HepG2 (cell line): Measurements from ENCODE around the gene ATP2A3. TPM values are rescaled to one million over a fixed set of nuclear protein-coding genes. Genes with fewer than 3 reads are reported as not detected.

Experiments
- CENPT ChIP-seq: sonication (generic); formaldehyde crosslinking; IDR thresholded peaks from 2 replicates; pipeline ENCODE4 v1.8.0; 2022; ENCODE audit warnings: low read depth, mild to moderate bottlenecking, moderate library complexity, missing genetic modification reagents
- PATZ1 ChIP-seq: sonication (generic); formaldehyde crosslinking; IDR thresholded peaks from 2 replicates; pipeline ENCODE4 v1.4.0; 2020; ENCODE audit warnings: missing genetic modification reagents
- PHF5A ChIP-seq: IDR thresholded peaks from one replicate; pipeline ENCODE4 v1.6.1; 2018; ENCODE audit warnings: low read depth, missing genetic modification reagents; ENCODE audit not compliant: unreplicated experiment
- RARG ChIP-seq: sonication (generic); formaldehyde crosslinking; IDR thresholded peaks from 2 replicates; pipeline ENCODE4 v1.4.0; 2020; ENCODE audit warnings: low read depth, mild to moderate bottlenecking, missing genetic modification reagents
- SALL1 ChIP-seq: sonication (generic); formaldehyde crosslinking; IDR thresholded peaks from 2 replicates; pipeline ENCODE4 v1.8.0; 2022; ENCODE audit warnings: mild to moderate bottlenecking, missing genetic modification reagents
- ZBTB34 ChIP-seq: sonication (generic); formaldehyde crosslinking; IDR thresholded peaks from 2 replicates; pipeline ENCODE4 v1.8.0; 2022; ENCODE audit warnings: mild to moderate bottlenecking, missing genetic modification reagents
- ZFP36L1 ChIP-seq: sonication (generic); formaldehyde crosslinking; IDR thresholded peaks from 2 replicates; pipeline ENCODE4 v1.8.0; 2022; ENCODE audit warnings: mild to moderate bottlenecking, missing genetic modification reagents, moderate library complexity
- ZMYM2 ChIP-seq: sonication (generic); formaldehyde crosslinking; IDR thresholded peaks from 2 replicates; pipeline ENCODE4 v1.8.0; 2022; ENCODE audit warnings: mild to moderate bottlenecking, missing genetic modification reagents
- ZNF34 ChIP-seq: sonication (generic); formaldehyde crosslinking; IDR thresholded peaks from 2 replicates; pipeline ENCODE4 v1.4.0; 2020; ENCODE audit warnings: mild to moderate bottlenecking, missing genetic modification reagents, borderline replicate concordance
- ZNF687 ChIP-seq: sonication (generic); formaldehyde crosslinking; IDR thresholded peaks from 2 replicates; pipeline ENCODE4 v1.5.1; 2020; ENCODE audit warnings: mild to moderate bottlenecking, missing genetic modification reagents, moderate library complexity
- ZNF878 ChIP-seq: sonication (generic); formaldehyde crosslinking; IDR thresholded peaks from 2 replicates; pipeline ENCODE4 v1.8.1; 2023; ENCODE audit warnings: mild to moderate bottlenecking, missing genetic modification reagents, moderate library complexity
- polyA plus RNA-seq, 8 experiments: library from polyadenylated mRNA; depleted of rRNA in 3 of 8; stranded (reverse) in 7 of 8; unstranded in 1 of 8; fragments of >200 nt; fragmentation: Illumina TruSeq in 4 of 8; extraction: Trizol in 4 of 8; gene quantifications; 2 replicates each; pipeline versions ENCODE4 v1.2.1 to v1.2.3, GENCODE V29; 2011 to 2016; ENCODE audit warnings: low read depth in 4 of 8, missing spikeins in 1 of 8, mixed read lengths in 1 of 8; ENCODE audit not compliant: insufficient read depth in 1 of 8
- total RNA-seq, 5 experiments: library from RNA; depleted of rRNA; stranded (reverse); fragments of >200 nt; fragmentation: Illumina TruSeq; extraction: Trizol; gene quantifications; 2 replicates each; pipeline ENCODE4 v1.2.3, GENCODE V29; 2016; ENCODE audit warnings: low read depth in 1 of 5
- TF ChIP-seq, protein P1 (sequence below): sonication (generic); formaldehyde crosslinking; IDR thresholded peaks from 2 replicates; pipeline ENCODE4 v1.4.0; 2020; ENCODE audit warnings: missing genetic modification reagents
- TF ChIP-seq, protein P2 (sequence below): sonication (generic); formaldehyde crosslinking; IDR thresholded peaks from 2 replicates; pipeline ENCODE4 v1.9.0; 2021; ENCODE audit warnings: missing genetic modification reagents, mild to moderate bottlenecking, borderline replicate concordance
- TF ChIP-seq, protein P3 (sequence below): sonication (generic); formaldehyde crosslinking; IDR thresholded peaks from 2 replicates; pipeline ENCODE4 v1.5.1; 2020; ENCODE audit warnings: mild to moderate bottlenecking, moderate library complexity, missing genetic modification reagents
- TF ChIP-seq, protein P4 (sequence below): sonication (generic); formaldehyde crosslinking; IDR thresholded peaks from 2 replicates; pipeline ENCODE4 v1.4.0; 2020; ENCODE audit warnings: missing genetic modification reagents

ATP2A3 gene
- total and polyA plus RNA-seq, 2 of the 13 experiments (the other 11 are each of a cell fraction or from before 2014, with no cell fraction given): 0.07 TPM; not detected in 1

- TF ChIP-seq, protein P1, sequence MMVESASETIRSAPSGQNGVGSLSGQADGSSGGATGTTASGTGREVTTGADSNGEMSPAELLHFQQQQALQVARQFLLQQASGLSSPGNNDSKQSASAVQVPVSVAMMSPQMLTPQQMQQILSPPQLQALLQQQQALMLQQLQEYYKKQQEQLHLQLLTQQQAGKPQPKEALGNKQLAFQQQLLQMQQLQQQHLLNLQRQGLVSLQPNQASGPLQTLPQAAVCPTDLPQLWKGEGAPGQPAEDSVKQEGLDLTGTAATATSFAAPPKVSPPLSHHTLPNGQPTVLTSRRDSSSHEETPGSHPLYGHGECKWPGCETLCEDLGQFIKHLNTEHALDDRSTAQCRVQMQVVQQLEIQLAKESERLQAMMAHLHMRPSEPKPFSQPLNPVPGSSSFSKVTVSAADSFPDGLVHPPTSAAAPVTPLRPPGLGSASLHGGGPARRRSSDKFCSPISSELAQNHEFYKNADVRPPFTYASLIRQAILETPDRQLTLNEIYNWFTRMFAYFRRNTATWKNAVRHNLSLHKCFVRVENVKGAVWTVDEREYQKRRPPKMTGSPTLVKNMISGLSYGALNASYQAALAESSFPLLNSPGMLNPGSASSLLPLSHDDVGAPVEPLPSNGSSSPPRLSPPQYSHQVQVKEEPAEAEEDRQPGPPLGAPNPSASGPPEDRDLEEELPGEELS: no peak
- TF ChIP-seq, protein P2, sequence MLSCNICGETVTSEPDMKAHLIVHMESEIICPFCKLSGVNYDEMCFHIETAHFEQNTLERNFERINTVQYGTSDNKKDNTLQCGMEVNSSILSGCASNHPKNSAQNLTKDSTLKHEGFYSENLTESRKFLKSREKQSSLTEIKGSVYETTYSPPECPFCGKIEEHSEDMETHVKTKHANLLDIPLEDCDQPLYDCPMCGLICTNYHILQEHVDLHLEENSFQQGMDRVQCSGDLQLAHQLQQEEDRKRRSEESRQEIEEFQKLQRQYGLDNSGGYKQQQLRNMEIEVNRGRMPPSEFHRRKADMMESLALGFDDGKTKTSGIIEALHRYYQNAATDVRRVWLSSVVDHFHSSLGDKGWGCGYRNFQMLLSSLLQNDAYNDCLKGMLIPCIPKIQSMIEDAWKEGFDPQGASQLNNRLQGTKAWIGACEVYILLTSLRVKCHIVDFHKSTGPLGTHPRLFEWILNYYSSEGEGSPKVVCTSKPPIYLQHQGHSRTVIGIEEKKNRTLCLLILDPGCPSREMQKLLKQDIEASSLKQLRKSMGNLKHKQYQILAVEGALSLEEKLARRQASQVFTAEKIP (CRISPR knock-in tag): no peak
- TF ChIP-seq, protein P3, sequence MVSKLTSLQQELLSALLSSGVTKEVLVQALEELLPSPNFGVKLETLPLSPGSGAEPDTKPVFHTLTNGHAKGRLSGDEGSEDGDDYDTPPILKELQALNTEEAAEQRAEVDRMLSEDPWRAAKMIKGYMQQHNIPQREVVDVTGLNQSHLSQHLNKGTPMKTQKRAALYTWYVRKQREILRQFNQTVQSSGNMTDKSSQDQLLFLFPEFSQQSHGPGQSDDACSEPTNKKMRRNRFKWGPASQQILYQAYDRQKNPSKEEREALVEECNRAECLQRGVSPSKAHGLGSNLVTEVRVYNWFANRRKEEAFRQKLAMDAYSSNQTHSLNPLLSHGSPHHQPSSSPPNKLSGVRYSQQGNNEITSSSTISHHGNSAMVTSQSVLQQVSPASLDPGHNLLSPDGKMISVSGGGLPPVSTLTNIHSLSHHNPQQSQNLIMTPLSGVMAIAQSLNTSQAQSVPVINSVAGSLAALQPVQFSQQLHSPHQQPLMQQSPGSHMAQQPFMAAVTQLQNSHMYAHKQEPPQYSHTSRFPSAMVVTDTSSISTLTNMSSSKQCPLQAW (CRISPR knock-in tag): 0 out of 2 replicates have a peak, but pooled peaks have one; percentile 34
- TF ChIP-seq ZNF34 (CRISPR knock-in tag): no peak
- TF ChIP-seq SALL1 (CRISPR knock-in tag): 0 out of 2 replicates have a peak, but pooled peaks have one; percentile 15
- no peak for TF ChIP-seq PHF5A (CRISPR knock-in tag)
- TF ChIP-seq ZNF878: no peak
- TF ChIP-seq, protein P4, sequence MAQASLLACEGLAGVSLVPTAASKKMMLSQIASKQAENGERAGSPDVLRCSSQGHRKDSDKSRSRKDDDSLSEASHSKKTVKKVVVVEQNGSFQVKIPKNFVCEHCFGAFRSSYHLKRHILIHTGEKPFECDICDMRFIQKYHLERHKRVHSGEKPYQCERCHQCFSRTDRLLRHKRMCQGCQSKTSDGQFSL (CRISPR knock-in tag): no peak
- no peak for TF ChIP-seq RARG
- TF ChIP-seq ZBTB34: no peak
- TF ChIP-seq ZNF687 (CRISPR knock-in tag): peak; percentile 37; the same call in 1 of the 2 replicates
- TF ChIP-seq ZMYM2 (CRISPR knock-in tag): 0 out of 2 replicates have a peak, but pooled peaks have one; percentile 37
- no peak for TF ChIP-seq CENPT (CRISPR knock-in tag)
- 0 out of 2 replicates have a peak, but pooled peaks have one; percentile 19 for TF ChIP-seq PATZ1 (CRISPR knock-in tag)
- TF ChIP-seq ZFP36L1 (CRISPR knock-in tag): no peak
These were observed 18.3 kb upstream of the ATP2A3 start (continued) for GRCh38 chr17:3982541-3983017.
